K562 (cell line): ENCODE measurements around the gene FGD6. TPM values are rescaled to one million over a fixed set of nuclear protein-coding genes. Genes with fewer than 3 reads are reported as not detected.

Experiments used
- ATAC-seq: fragments of 200-7000 bp; cut with Tn5 transposase; 3 replicates; pipeline ENCODE4 v1.9.1; 2020; ENCODE audit warnings: moderate library complexity
- BruUV-seq: library from RNA; stranded (reverse); fragments of 400-500 nt; replicated peaks from 2 replicates; lab custom pipeline; 2021; lab: Mats Ljungman, UMichigan
- CTCF ChIA-PET: fragments of 300-600 bp; formaldehyde crosslinking; extraction: SDS; loops from one replicate; lab custom pipeline; 2021; ENCODE audit warnings: low intra/inter-chr PET ratio; lab: Yijun Ruan, JAX
- POLR2A ChIA-PET: fragments of 300-600, 350-650 bp; sonication (Branson Sonifier 250); formaldehyde crosslinking; extraction: SDS; loops from one replicate; lab custom pipeline; 2021; ENCODE audit warnings: antibody characterized with exemption, inconsistent platforms; lab: Yijun Ruan, JAX
- DNase-seq, 4 experiments: peaks; one replicate each; pipeline versions ENCODE4 v3.0.0 to v3.0.0-alpha.2; 2011 to 2018; ENCODE audit warnings: low spot score in 3 of 4, mixed read lengths in 3 of 4; ENCODE audit errors: extremely low read depth in 1 of 4
- FAIRE-seq: peaks from 2 replicates; lab custom pipeline; 2011; peaks lifted over from hg19 to GRCh38; lab: Jason Lieb, UNC
- H2AFZ ChIP-seq: 2 replicates; pipeline ENCODE4 v1.6.0; 2011; ENCODE audit warnings: low read depth, low read length, control low read depth, inconsistent platforms
- H3K27ac ChIP-seq: fragments of 200-600 bp; 3 replicates; pipeline ENCODE4 v1.8.0; 2011; ENCODE audit warnings: low read depth, mild to moderate bottlenecking, control low read depth, inconsistent platforms, low read length, moderate library complexity, mixed read lengths; ENCODE audit errors: extremely low read depth
- H3K27me3 ChIP-seq, 2 experiments: fragments of 300-600 bp in 1 of 2; 2 replicates in 1 of 2; 3 replicates in 1 of 2; pipeline versions ENCODE4 v1.6.0 to v1.8.0; 2011; ENCODE audit warnings: inconsistent platforms in 2 of 2, low read length in 2 of 2, mild to moderate bottlenecking in 1 of 2, mixed read lengths in 1 of 2, moderate library complexity in 1 of 2; ENCODE audit not compliant: control insufficient read depth in 2 of 2, insufficient read depth in 2 of 2
- H3K36me3 ChIP-seq: fragments of 300-600 bp; 3 replicates; pipeline ENCODE4 v1.8.0; 2011; ENCODE audit warnings: mild to moderate bottlenecking, low read length, inconsistent platforms; ENCODE audit not compliant: control insufficient read depth, insufficient read depth
- H3K4me1 ChIP-seq, 2 experiments: fragments of 200-600 bp in 1 of 2; replicated peaks in 1 of 2; 2 replicates in 1 of 2; 3 replicates in 1 of 2; pipeline versions ENCODE4 v1.5.1 to v1.8.0; 2011; ENCODE audit warnings: inconsistent platforms in 2 of 2, low read length in 2 of 2, mild to moderate bottlenecking in 1 of 2, mixed read lengths in 1 of 2, moderate library complexity in 1 of 2; ENCODE audit not compliant: control insufficient read depth in 2 of 2, insufficient read depth in 2 of 2
- H3K4me2 ChIP-seq: 2 replicates; pipeline ENCODE4 v1.6.1; 2011; ENCODE audit warnings: low read length, control low read depth, inconsistent platforms, mixed read lengths; ENCODE audit not compliant: insufficient read depth
- H3K4me3 ChIP-seq: fragments of 200-600 bp; sonication (generic), shearing (Covaris generic); 2 replicates; pipeline ENCODE4 v1.5.1; 2016; ENCODE audit warnings: control low read depth, inconsistent platforms
- H3K79me2 ChIP-seq: fragments of 200-600 bp; 3 replicates; pipeline ENCODE4 v1.8.0; 2011; ENCODE audit warnings: low read length, inconsistent platforms; ENCODE audit not compliant: control insufficient read depth, insufficient read depth
- H3K9ac ChIP-seq, 2 experiments: 2 replicates each; pipeline versions ENCODE4 v1.6.0 to v1.6.1; 2011; ENCODE audit warnings: low read depth in 2 of 2, low read length in 2 of 2, control low read depth in 1 of 2, inconsistent platforms in 1 of 2, mild to moderate bottlenecking in 1 of 2, mixed read lengths in 1 of 2; ENCODE audit not compliant: insufficient read depth in 1 of 2
- H3K9me1 ChIP-seq: one replicate; pipeline ENCODE4 v1.6.0; 2011; ENCODE audit warnings: inconsistent platforms, mild to moderate bottlenecking, low read length, moderate library complexity; ENCODE audit not compliant: control insufficient read depth, insufficient read depth
- H3K9me3 ChIP-seq: replicated peaks from 2 replicates; pipeline ENCODE4 v1.5.1; 2011; ENCODE audit warnings: low read depth, low read length, inconsistent platforms; ENCODE audit not compliant: control insufficient read depth, insufficient read depth
- H4K20me1 ChIP-seq: replicated peaks from 2 replicates; pipeline ENCODE4 v1.6.1; 2011; ENCODE audit warnings: low read length, inconsistent platforms, mixed read lengths; ENCODE audit not compliant: control insufficient read depth, insufficient read depth
- EGR1 ChIP-seq: fragments of 450-650 bp; conservative IDR thresholded peaks from 2 replicates; pipeline ENCODE4 v1.6.1; 2017; ENCODE audit warnings: mild to moderate bottlenecking
- GTF2A2 ChIP-seq: IDR thresholded peaks from 2 replicates; pipeline ENCODE4 v1.6.1; 2016; ENCODE audit warnings: mild to moderate bottlenecking, missing genetic modification characterization, missing compliant biosample characterization
- HCFC1 ChIP-seq: IDR thresholded peaks from 2 replicates; pipeline ENCODE4 v1.6.1; 2012; ENCODE audit warnings: low read depth, low read length, improper control_type of control experiment
- HDAC1 ChIP-seq, 2 experiments: fragments of 450-650 bp; IDR thresholded peaks; 2 replicates each; pipeline ENCODE4 v1.6.1; 2016 to 2017; ENCODE audit warnings: inconsistent platforms in 1 of 2, mild to moderate bottlenecking in 1 of 2, moderate library complexity in 1 of 2
- NFYB ChIP-seq: IDR thresholded peaks from 2 replicates; pipeline ENCODE4 v1.6.1; 2011; ENCODE audit warnings: mild to moderate bottlenecking, moderate library complexity; ENCODE audit not compliant: insufficient read length; ENCODE audit errors: extremely low read depth
- PML ChIP-seq: IDR thresholded peaks from 2 replicates; pipeline ENCODE4 v1.6.1; 2012; ENCODE audit warnings: low read length, inconsistent platforms
- TEAD4 ChIP-seq, 2 experiments: sonication (generic) in 1 of 2; formaldehyde crosslinking in 1 of 2; IDR thresholded peaks; 2 replicates each; pipeline versions ENCODE4 v1.6.1 to v1.8.0; 2012 to 2022; ENCODE audit warnings: borderline replicate concordance in 1 of 2, inconsistent platforms in 1 of 2, low read length in 1 of 2, mild to moderate bottlenecking in 1 of 2, missing genetic modification reagents in 1 of 2
- UBTF ChIP-seq, 2 experiments: IDR thresholded peaks; 2 replicates each; pipeline ENCODE4 v1.6.1; 2012; ENCODE audit warnings: improper control_type of control experiment in 2 of 2, low read depth in 2 of 2, low read length in 2 of 2, borderline replicate concordance in 1 of 2
- ZBTB43 ChIP-seq: sonication (generic); formaldehyde crosslinking; IDR thresholded peaks from 2 replicates; pipeline ENCODE4 v1.8.0; 2023; ENCODE audit warnings: mild to moderate bottlenecking, missing genetic modification reagents
- ZBTB7A ChIP-seq: IDR thresholded peaks from 2 replicates; pipeline ENCODE4 v1.6.1; 2011; ENCODE audit warnings: low read depth, mild to moderate bottlenecking, low read length, moderate library complexity, borderline replicate concordance; ENCODE audit not compliant: control insufficient read depth
- WGBS: fragments of 100-300 bp; shearing (Covaris generic); methylation state at CpG from one replicate; pipeline ENCODE4 v1.1.6; 2016; ENCODE audit warnings: low coverage, mixed read lengths; ENCODE audit not compliant: insufficient coverage; ENCODE audit errors: missing lambda C conversion rate; 5-methylcytosine and 5-hydroxymethylcytosine counted together
- in situ Hi-C: fragments of 300-500 bp; cut with MboI; formaldehyde crosslinking; loops from 4 replicates; pipeline ENCODE4 v1.15.0; 2018; ENCODE audit warnings: inconsistent platforms, mixed read lengths
- intact Hi-C: fragments of 100-400 bp; cut with micrococcal nuclease; formaldehyde crosslinking; loops from 2 replicates; pipeline ENCODE4 v1.14.2; 2022
- polyA plus RNA-seq, 8 experiments: library from polyadenylated mRNA; depleted of rRNA in 4 of 8; stranded (reverse) in 5 of 8; unstranded in 3 of 8; fragments of >200 nt; fragmentation: Nextera tagmentation in 2 of 8; fragmentation: Illumina TruSeq in 1 of 8; extraction: Ambion mirVana in 2 of 8; extraction: Trizol in 1 of 8; gene quantifications; 2 replicates each; pipeline versions ENCODE4 v1.2.1 to v1.2.3, GENCODE V29; 2011 to 2014; ENCODE audit warnings: inconsistent platforms in 1 of 8, missing spikeins in 1 of 8
- total RNA-seq, 7 experiments: library from RNA; depleted of rRNA in 6 of 7; stranded (reverse); fragments of >200 nt in 6 of 7; fragmentation: Illumina TruSeq in 2 of 7; extraction: Trizol in 2 of 7; gene quantifications; 2 replicates each; pipeline versions ENCODE4 v1.2.1 to v1.2.3, GENCODE V29; 2011 to 2021; ENCODE audit warnings: low replicate concordance in 1 of 7

The FGD6 gene
- total and polyA plus RNA-seq, 9 of the 15 experiments (the other 6 are each of a cell fraction or from before 2014, with no cell fraction given), result 1.5 to 11.1 (median 5.8) TPM

GRCh38 chr12:95218150-95219133 is 1.2 kb upstream of the FGD6 start:
- DNase-seq (peak in 2 of 4 experiments; percentile 72 to 77), FAIRE-seq (no peak), ATAC-seq (peak; percentile 66)
- peak overlapping the region; percentile 70 for H3K4me3 ChIP-seq
- H3K9me1 ChIP-seq, result no peaks in the 10 kb centered on the region
- peak overlapping the region; percentile 76 to 97 for H3K9ac ChIP-seq
- H3K27ac ChIP-seq, result peak overlapping the region; percentile 81
- no peaks in the 10 kb centered on the region for H3K9me3 ChIP-seq
- CTCF ChIA-PET, result interaction anchor here (0.7 to 2.6 kb wide), 3 partner anchors 98 to 316 kb away, joined by 3 to 32 read pairs (median 3); no protein-coding TSS in a partner anchor
- in situ Hi-C loops, result loop anchor here (5.0 kb wide), 1 partner anchor 91 kb away; no protein-coding TSS in a partner anchor
- POLR2A ChIA-PET, result interaction anchor here (0.7 to 1.2 kb wide), 5 partner anchors 11 to 258 kb away, joined by 3 to 7 read pairs (median 3); partner anchors contain the start of gene METAP2
- peak overlapping the region; percentile 96 for H2AFZ ChIP-seq
- intact Hi-C loops, result loop anchor here (2.0 to 10.0 kb wide), 5 partner anchors 54 to 316 kb away; partner anchors contain the start of gene METAP2
- 2% methylated on average over 31 of the region's 35 CpGs for WGBS
- peaks cover 8 to 14% of the 10 kb centered on the region in 2 experiments for H3K4me1 ChIP-seq
- H3K36me3 ChIP-seq, result no peaks in the 10 kb centered on the region
- no peaks in the 10 kb centered on the region for H3K27me3 ChIP-seq
- peaks cover 89% of the 10 kb centered on the region for H3K79me2 ChIP-seq
- no peaks in the 10 kb centered on the region for H4K20me1 ChIP-seq
- H3K4me2 ChIP-seq, result peak overlapping the region; percentile 87
- TSS peak; percentile 73 for BruUV-seq
- TF ChIP-seq GTF2A2 (no peak), HCFC1 (0 out of 2 replicates have a peak, but pooled peaks have one; percentile 6), PML (peak; percentile 34; the same call in 1 of the 2 replicates), ZBTB43 (CRISPR knock-in tag) (no peak), UBTF (IDR thresholded peaks at IDR 0.05; ENCODE audit: borderline replicate concordance in 1 of 2, low read depth in 2 of 2, low read length in 2 of 2) (0 out of 4 replicates have a peak, but pooled peaks of 1 of the 2 experiments have one; percentile 41), ZBTB7A (0 out of 2 replicates have a peak, but pooled peaks have one; percentile 6), TEAD4 (IDR thresholded peaks at IDR 0.05; ENCODE audit: low read length) (0 out of 2 replicates have a peak, but pooled peaks have one; percentile 7), TEAD4 (CRISPR knock-in tag; IDR thresholded peaks at IDR 0.05; ENCODE audit: borderline replicate concordance) (no peak), EGR1 (no peak), HDAC1 (IDR thresholded peaks at IDR 0.05) (peak in 1 of 2 experiments; percentile 28; a peak in 1 of 4 replicates), NFYB (no peak)
